ENCODE measurements around the gene SYMPK. TPM values are rescaled to one million over a fixed set of nuclear protein-coding genes. Genes with fewer than 3 reads are reported as not detected.
A peak's percentile ranks its signal among the peaks of the same experiment; 100 is the strongest.

SYMPK gene
- total RNA-seq, 1 donor from 2014 or later, result 21.4 TPM

DNA sequence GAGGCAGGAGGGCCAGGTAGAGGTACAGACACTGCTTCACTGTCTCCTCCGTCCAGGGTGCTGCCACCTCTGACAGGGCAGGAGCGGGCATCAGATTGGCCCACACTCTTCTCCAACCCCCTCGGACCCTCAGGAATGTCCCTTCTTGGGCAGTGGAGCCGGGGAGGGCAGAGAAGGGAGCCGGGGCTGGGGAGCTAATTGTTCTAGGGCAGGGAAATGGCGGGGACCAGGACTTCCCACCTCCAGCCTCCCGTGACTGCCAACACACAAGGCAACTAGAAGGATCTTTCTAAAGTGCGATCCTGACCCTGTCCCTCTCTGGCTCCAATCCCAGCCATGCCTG lies 37.7 kb downstream of the SYMPK start:
- DNase-seq (ENCODE audit: low read depth in 2 of 2), result no peak

DNA sequence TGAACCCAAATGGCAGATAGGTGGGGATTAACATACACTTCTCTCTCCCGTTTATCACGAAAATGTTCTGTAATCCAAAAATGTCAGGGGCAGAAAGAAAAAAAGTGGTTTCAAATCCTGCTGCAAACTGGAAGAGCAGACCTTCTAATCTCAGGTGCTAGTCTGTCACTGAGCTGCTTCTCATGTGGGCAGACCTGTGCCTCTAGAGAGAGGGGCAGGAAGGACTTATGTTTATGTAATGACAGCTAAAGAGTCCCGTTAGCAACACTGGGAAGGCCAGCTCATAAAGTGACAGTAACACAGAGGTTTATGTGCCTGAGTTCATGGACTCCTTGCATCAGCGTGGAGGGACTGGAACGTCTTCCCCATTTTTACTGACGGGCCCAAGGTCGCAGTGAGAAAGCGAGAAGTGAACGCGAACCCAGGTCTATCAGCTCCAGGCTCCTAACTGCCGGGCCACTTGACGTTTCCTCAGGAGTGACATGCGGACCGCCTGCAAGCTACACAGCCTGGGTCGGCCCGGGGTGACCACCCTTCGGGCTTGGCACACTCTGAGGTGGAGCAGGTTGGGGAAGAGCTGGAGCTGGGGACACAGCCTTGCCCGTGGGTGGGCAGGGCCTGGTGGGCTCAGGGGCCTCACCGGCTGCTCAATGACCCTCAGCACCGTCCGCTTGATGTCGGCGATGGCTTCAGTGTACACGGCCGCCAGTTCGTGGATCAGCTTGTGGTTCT lies 38.2 kb downstream of the SYMPK start:
- peak in 1 of 2 donors; percentile 40 for DNase-seq (ENCODE audit: low read depth in 2 of 2)

DNA sequence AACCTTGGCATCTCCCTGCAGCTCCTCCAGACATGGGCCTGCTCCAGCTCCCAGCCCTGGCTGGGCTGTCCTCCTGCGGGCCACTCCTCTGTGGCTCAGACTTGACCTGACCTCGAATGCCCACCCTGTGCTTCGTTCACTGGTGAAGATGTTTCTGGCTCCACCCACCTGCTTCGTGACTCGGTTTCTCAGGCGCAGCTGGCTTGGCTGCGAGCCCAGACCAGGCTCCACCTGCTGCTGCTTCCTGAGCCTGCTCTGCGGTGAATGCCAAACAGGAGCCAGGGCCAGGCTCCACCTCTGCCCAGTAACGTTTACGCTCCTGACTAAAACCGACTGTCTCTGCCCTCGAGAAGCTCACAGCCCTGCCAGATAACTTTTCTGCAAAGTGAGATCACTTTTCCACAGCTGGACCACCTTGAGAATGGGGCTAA lies 38.9 kb downstream of the SYMPK start:
- DNase-seq (ENCODE audit: low read depth in 2 of 2), result peak; percentile 52 to 76

DNA sequence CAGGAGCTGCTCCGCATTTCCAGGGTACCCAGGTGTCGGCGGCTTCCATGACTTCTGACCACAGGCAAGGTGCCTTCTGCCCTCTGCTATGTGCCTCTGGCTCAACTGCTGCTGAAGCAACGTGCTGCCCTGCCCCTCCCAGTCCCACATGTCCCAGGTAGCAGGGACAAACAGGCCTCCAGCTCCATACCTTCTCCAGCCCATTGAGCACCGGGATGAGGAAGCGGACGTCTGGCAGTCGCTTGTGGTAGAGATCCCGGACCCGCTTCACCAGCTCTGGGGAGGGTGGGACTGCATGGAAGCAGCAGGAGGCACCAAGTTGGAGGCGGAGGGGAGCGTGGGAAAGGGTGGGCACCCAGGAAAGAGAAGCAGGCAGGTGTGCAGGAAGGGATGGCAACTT lies 39.8 kb downstream of the SYMPK start:
- DNase-seq (ENCODE audit: low read depth in 2 of 2), result no peak

DNA sequence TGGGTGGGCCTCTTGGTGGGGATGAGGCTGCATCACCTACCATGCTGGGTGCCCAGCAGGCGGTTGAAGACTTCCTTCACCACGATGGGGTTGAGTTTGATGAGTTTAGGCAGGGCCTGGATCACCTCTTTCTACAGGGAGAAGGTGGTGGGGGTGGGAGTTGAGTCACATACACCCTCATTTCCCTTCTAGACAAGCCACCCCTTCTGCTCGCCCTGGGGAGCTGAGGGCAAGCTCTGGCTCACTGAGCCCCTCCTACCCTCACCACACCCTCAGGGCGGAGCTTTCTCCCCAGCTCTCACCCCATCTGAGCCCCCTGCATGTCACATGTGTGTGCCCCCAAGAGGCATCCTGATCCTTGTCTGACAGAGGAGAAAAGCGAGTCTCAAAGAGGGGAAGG lies 40.2 kb downstream of the SYMPK start:
- no peak for DNase-seq (ENCODE audit: low read depth in 2 of 2)

DNA sequence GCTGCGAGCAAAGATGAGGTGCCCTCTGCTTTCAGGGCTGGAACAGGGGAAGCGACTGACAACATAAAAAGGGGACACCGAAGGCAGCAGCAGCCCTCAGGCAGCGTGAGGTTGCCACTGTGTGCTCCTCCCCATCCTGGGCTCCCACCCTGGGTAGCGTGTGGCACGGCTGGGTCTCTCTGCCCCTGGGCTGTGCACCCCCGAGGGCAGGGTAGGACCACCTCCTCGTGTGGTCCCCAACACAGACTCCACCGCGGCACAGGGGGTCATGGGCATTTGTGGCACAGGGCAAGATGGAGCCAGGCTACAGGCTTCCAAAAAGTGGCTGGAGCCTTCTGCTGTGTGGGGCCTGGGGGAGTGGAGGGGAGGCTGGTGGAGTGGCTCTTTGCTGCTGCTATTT lies 41.4 kb downstream of the SYMPK start:
- no peak for DNase-seq (ENCODE audit: low read depth in 2 of 2)

DNA sequence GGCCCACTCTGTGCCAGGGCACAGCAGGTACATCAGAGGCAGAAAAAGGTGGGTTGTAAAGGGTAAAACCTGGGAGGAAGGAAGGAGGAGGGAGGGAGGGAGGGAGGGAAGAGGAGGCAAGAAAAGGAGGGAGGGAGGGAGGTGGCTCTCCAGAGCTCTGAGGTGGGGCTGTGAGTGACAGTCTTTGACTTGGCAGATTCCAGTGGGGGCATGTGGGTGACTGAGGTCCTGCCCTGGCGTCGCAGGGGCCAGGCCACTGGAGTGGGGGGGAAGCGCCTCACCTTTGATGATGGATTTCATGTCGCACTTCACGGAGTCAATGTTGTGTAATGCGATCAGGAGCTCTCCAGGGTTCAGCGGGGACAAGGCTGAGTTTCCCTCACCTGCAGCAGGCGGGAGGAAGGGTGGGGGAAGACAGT lies 41.8 kb downstream of the SYMPK start:
- DNase-seq (ENCODE audit: low read depth in 2 of 2), result no peak

DNA sequence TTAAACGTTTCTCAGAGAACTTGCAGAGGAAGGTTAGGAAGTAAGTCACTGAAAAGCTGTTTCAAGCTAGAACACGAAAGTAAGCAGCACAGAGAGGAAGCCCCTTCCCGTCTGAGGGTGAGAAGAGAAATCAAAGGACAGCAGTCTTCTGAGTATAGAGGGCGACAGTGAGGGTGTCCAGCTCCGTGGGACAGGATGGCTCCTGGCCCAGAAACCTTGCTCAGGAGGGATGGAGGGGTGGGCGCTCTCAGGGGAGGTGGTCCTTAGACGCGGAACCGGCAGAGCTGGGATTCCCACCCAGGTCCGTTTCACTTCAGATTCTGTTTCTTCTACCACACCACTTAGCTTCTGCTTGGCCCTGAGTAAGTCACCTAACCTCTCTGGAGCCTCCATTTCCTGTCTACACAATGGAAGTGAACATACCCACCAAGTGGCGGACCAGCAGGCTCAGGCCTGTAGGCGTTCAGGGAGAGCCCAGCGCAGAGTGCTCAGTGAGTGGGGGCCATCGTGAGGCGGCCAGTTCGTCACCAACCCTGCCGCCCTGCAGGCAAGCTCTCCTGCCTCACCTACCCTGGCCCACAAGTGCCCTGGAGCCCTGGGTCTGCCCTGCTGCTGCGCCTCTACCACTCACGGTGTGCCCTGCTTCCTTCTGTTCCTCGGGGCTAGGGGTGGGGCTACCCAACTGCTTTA lies 42.4 kb downstream of the SYMPK start:
- DNase-seq (ENCODE audit: low read depth in 2 of 2), result peak in 1 of 2 donors; percentile 60

DNA sequence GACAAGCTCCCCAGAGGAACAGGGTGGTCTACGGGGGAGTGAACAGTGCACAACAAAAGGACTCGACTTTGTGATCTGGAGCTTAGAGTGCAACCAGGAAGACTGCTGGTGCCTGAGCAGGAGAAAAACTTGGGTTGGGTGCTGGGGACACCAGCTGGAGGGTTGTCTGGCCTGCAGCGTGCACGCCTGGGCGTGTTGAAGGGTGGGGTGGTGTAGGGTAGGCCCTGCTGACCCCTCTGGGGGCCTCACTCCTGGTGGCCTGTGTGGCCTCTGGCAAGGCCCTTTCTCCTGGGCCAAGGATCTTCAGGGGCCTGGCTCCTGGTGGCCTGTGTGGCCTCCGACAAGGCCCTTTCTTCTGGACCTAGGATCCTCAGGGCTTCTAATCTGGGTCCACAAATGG lies 43.2 kb downstream of the SYMPK start:
- DNase-seq (ENCODE audit: low read depth in 2 of 2), result no peak

DNA sequence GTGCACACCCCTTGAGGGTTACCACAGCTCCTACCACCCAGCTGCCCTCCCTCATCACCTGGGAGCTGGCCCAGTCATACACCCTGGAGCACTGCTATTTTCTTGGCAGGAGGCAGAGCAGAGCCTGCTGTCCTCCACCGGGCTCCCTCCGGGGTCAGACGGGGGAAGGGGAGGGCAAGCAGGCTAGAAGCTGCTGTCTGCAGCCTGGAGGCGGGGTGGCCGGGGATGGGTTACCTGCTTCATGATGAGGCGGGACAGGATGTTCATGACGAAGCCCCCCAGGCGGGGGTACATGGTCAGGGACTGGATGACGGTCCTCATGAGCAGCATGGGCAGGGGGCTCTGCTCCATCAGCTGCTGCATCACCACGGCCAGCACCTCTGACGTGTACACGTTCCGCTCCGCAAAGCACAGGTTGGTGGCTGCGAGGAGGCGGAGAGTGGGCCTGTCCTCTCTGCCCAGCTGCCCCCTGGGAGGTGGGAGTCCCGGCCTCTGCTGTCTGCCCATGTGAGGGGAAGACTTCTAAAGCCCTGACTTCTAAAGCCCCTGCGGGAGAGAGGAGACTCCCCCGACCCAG lies 45.1 kb downstream of the SYMPK start:
- DNase-seq (ENCODE audit: low read depth in 2 of 2), result no peak

DNA sequence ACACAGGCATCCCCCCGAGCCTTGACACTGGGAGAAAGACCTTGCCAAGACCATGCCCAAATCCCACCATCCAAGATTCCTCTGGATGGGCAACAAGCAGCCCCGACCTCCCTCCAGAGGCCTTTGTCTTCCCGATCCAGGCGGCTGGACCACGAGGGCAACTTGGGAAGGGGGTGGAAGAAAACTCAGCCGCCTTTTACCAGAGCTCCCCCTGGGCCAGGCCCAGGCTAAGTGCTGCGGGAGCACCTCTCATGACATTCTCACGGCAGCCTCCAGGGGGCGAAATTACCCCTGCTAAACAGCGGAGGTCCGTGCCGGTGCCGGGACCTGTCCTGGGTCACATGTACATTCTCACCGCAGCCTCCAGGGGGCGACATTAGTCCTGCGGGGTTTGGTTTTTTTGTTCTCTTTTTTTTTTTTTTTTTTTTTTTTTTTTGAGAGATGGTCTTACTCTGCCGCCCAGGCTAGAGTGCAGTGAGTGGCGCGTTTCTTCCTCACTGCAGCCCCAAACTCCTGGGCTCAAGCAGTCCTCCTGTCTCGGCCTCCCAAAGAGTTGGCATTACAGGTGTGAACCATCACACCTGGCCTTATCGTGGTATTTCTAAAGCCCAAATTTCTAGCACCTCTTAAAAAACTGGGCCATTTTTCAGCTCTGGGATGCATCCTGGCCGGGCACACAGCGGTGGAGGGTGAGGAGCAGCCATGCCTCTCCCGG lies 45.8 kb downstream of the SYMPK start:
- peak; percentile 94 to 96 for DNase-seq (ENCODE audit: low read depth in 2 of 2)

DNA sequence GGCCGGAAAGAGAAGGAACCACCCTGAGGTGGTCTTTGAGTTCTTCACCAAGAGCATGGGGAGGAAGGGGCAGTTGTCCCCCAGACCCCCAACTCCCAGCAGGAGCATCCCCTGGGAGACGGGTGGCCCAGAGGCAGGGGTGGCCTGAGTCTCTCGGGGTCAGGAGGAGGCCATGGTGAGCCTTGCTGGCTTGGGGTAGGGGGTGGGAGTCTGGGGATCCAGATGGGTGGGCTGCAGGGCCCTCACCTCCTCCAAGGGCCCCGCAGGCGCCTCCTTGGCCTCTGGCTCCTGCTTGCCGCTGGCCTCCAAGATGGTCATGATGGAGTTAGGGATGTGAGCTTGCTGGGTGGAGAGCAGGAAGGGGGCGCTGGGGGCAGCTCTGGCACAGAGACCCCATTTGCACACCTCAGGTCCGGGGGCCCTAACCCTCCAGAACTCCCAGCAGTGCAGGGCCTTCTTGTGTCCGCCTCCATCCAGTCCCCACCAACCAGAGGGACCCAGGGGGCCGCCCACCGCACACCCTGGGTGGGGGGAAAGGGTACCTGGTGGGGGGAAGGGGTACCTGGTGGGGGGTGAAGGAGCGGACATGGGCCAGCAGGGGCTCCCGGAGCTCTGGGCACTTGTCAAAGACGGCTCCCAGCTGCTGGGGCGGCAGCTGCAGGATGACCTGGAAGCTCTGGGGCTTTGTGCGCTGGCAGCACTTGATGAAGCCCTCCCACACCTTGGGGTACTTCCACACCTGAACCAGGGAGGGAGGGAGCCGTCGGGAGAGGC lies 46.5 kb downstream of the SYMPK start:
- no peak for DNase-seq (ENCODE audit: low read depth in 2 of 2)

DNA sequence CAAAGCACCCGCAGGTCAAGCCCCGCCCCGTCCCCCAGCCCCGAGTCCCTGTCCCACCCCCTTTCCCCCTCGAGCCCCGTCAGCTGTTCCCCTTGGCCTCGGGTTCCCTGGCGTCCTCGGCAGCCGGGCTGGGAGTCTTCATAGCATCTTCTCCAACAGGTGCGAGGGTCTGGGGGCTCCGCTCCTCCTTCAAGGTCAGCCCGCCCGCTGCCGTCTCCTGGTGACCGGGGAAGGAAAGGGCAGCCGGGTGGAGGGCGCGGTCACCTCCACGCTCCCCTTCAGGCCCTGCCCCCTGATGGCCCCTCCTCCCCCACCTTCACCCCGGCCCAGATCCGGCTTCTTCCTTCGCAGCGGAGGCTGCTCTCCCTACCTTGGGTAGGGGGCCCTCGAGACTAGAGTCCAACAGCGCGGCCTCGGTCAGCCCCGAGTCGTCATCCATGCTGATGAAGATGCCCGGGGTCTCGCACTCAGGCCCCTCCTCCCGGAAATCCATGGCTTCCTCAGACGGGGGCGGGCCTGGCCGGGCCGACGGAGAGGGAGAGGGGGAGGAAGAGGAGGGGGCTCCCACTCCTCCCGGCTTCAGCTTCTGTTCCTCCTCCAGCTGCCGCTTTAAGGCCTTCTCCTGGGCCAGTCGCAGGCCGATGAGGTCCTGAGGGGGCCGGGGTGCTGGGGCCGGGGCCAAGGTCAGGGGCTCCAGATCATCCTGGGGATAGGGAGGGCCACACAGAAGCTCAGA lies 47.3 kb downstream of the SYMPK start:
- no peak for DNase-seq (ENCODE audit: low read depth in 2 of 2)

DNA sequence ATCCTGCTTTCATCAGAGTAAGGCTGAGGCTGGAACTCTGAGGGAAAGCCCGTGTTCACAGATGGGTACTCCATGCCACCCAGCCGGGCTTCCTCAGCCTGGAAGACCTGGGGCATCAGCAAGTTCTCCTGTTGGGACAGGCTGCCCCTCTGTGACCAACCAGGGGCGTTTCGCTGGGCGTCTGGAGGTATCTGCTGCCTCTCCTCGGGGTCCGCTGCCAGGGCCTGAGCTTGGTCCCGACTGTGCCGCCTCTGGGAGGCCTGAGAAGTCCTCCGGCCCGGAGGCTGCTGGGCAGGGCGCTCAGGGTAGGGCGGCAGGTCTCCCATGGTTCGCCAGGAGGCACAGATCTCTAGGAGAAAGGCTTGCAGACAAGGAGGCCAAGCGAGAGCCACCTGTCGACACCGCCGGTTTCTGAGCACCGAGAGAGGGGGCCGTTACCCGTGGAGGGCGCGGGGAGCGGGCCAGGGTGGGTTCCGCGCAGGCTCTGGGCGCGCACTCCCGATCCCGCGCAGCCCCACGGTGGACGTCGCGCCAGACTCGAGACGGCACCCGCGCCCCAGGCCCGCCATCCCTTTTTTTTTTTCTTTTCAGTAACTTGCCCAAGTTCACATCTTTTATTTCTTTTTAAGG lies 48.0 kb downstream of the SYMPK start, which contains the start of gene RSPH6A:
RSPH6A (minus strand) TSS at position 458 of the 630 bp plus-strand sequence; CDS start at position 326, 132 bp downstream.
- no peak for DNase-seq (ENCODE audit: low read depth in 2 of 2)

DNA sequence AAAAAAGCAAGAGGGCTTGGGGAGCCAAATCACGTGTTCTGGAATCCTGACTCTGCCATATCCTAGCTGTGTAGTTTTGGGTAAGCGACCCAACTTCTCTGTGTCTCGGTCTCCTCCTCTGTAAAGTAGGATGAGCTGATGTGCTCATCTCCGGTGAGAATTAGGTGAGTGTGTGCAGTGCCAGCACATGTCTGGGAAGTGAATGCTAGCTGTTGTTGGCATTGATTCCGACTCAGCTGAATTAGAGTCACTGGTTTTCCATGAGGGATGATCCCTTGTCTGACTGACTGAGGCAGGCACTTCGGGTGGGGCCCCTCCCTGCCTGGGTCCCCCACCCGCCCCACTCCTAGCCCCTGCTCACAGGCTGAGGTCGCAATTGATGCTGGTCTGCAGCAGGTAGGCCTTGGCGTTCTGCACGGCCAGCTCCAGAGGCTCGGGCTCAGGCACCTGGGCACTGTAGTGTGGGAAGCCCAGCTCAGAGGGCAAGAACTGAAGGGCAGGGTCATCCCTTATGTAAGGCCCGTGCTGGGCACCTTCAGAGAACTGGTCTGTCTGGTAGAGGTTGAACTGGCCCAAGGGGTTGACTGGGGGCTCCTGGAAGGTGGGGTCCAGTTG lies 48.7 kb downstream of the SYMPK start:
- DNase-seq (ENCODE audit: low read depth in 2 of 2), result no peak

DNA sequence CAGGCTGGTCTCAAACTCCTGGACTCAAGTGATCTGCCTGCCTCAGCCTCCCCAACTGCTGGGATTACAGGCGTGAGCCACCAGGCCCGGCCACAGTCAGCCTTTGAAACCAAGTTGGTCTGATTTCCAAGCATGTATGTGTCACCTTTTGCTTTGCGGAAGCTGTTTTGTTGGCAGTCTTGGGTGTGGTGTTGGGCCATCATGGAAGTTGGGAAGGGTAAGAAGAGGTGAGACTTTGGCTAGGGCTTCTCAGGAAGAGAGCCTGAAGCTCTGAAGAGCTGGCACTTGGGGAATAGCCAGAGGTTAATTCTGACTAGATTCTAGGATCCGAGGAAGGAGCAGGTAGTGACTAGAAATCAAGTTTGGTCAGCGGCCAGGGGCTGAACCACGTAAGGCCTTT lies 50.6 kb downstream of the SYMPK start:
- DNase-seq (ENCODE audit: low read depth in 2 of 2), result no peak

DNA sequence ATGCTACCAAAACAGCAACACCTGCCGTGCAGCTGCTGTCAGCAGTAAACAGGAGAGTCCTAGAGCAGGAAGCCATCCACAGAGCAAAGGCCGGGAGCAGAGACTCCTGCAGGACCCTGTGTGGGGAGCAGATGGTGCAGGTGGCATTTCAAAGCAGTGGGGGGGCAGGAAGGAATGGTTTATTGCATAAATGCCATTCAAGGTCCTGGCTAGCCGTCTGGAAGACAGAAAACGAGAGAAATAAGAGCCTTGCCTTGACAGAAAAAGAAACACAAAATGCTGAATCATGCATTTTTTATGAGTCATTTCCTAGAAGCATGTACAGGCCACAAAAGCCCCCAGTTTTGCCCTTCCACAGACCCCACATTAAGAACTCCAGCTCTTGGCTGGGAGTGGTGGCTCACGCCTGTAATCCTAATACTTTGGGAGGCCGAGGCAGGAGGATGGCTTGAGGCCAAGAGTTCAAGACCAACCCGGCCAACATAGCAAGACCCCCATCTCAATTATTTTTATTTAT lies 53.2 kb downstream of the SYMPK start:
- peak in 1 of 2 donors; percentile 67 for DNase-seq (ENCODE audit: low read depth in 2 of 2)

DNA sequence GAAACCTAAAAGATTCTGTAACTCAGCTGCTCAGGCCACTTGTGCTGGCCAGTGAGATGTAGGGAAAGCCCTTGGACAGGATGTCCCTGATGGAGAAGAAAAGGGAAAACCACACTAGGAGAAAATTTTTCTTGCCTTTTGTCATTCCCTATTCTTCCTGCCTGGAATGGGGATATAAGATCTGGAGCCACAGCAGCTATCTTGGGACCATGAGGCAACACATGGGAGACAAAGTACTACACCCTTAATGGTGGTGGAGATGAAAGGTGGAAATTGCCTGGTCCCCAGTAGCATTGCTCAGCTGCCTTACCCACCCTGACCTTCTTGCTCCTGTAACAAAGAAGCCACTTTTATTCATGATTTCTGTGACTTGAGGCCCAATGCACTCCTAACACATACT lies 57.2 kb downstream of the SYMPK start:
- DNase-seq (ENCODE audit: low read depth in 2 of 2), result no peak

DNA sequence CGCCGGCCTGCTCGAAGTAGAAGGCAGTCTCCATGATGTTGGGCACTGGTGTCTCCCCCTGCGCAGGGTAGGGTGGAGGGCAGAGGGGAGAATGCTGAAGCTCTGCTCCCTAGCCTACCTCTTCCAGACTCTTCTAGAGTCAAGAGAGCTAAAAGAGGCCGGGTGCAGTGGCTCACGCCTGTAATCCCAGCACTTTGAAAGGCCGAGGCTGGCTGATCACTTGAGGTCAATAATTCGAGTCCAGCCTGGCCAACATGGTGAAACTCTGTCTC lies 58.1 kb downstream of the SYMPK start:
- no peak for DNase-seq (ENCODE audit: low read depth in 2 of 2)

Data from lung microvascular endothelial cell (primary cell).